GM21526 (cell line): ENCODE results near the gene DIAPH1.
A peak's percentile ranks its signal among the peaks of the same experiment; 100 is the strongest.

Experiments used
- ATAC-seq: cut with Tn5 transposase; IDR thresholded peaks from one replicate; pipeline ENCODE4 v1.9.1; 2021; ENCODE audit warnings: moderate library complexity; ENCODE audit not compliant: unreplicated experiment, low FRiP score

Gene DIAPH1

DNA sequence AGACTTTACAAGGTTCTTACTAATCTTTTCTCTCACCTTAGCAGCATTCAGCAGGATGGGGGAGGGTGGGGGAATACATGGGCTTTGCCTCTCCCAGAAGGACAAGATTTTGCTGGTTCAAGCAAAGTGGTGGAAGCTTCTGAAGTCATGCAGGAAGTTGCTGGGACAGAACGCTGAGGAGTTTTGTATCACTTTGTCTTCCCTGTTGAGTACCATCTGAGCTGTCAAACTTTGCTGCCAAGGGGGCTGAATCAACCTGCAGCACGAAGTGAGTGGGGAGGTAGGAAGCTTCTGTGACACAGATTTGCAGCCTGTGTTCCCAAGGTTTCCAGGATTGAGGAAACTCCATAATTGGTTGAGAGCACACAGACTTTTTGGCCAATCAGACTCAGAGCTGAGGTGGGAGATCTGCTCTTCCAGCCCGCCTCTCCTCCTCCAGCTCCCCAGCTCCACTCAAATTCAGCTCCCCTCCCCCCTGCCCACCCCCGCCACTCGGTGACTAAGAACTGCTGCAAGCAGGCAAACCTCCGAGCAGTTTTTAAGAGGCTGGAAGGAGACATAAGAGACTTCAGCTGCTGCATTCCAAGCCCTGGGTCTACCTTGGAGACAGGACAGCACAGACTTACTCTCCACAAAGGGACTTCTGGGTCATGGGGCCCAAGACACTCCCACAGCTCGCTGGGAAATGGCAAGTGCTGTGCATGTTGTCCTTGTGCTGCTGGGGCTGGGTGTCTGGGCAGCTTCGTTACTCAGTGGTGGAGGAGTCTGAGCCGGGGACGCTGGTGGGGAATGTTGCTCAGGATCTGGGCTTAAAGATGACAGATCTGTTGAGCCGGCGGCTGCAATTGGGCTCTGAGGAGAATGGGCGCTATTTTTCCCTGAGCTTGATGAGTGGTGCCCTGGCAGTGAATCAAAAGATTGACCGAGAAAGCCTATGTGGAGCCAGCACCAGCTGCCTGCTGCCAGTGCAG is 129.9 kb downstream of the DIAPH1 start, which contains the start of gene PCDHGC5:
Gene PCDHGC5, plus strand, starts transcription at position 491 of the 971 bp plus-strand sequence. Its CDS starts 160 bp downstream, at position 651.
- ATAC-seq, result no peak

DNA sequence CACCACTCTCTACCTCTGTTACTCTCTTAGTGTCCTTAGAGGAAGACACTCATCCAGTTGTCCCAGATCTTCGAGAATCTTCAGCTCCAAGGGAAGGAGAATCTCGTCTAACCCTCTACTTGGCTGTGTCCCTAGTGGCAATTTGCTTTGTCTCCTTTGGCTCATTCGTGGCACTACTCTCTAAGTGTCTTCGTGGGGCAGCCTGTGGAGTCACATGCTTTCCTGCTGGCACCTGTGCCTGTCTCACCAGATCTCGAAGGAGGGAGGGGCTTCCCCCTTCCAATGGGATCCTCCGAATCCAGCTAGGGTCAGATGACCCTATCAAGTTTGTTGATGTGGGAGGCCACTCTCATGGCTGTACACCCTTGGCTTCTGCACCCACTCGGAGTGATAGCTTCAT is 131.7 kb downstream of the DIAPH1 start:
- ATAC-seq, result no peak

DNA sequence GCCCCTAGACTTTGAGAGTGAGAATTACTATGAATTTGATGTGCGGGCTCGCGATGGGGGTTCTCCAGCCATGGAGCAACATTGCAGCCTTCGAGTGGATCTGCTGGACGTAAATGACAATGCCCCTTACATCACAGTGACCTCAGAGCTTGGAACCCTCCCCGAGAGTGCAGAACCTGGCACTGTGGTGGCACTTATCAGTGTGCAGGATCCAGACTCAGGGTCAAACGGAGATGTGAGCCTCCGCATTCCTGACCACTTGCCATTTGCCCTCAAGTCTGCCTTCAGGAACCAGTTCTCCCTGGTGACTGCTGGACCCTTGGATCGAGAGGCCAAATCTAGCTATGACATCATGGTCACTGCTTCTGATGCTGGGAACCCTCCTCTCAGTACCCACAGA is 132.7 kb downstream of the DIAPH1 start:
- ATAC-seq, result no peak

DNA sequence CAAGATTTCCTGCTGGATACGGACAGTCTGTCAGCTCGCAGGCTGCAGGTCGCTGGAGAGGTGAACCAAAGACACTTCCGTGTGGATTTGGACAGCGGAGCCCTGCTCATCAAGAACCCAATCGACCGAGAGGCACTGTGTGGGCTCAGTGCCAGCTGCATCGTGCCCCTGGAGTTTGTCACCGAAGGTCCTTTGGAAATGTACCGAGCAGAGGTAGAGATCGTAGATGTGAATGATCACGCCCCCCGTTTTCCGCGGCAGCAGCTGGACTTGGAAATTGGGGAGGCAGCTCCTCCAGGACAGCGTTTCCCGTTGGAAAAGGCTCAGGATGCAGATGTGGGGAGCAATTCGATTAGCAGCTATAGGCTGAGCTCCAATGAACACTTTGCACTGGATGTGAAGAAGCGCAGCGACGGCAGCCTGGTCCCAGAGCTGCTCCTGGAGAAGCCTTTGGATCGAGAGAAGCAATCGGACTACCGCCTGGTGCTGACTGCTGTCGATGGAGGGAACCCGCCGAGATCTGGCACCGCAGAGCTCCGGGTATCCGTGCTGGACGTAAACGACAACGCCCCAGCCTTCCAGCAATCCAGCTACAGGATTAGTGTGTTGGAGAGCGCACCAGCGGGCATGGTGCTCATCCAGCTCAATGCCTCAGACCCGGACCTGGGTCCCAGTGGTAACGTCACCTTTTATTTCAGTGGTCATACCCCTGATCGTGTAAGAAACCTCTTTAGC is 133.3 kb downstream of the DIAPH1 start:
- no peak for ATAC-seq

GRCh38 chr5:141484641-141485311 is 134.0 kb downstream of the DIAPH1 start, which contains the start of gene PCDHGC4:
TSS of gene PCDHGC4 (plus strand) at chr5:141485030. CDS start at chr5:141485174, 144 bp downstream.
- ATAC-seq, result no peak

DNA sequence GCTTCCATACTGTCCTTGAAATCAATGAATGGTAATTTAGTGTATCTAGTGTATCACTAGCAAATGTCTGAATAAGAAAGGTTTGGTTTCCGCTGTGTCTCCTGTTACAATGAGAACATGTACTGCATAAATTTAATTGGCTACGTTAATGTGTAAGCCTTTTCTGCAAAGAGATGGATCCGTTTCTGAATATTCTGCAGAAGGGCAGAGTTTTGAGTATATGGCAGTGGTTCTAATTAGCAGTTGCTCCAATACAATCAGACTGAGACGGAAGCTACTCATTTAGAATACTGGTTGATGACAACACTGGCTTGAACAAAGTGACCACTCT is 134.5 kb downstream of the DIAPH1 start:
- ATAC-seq, result no peak

DNA sequence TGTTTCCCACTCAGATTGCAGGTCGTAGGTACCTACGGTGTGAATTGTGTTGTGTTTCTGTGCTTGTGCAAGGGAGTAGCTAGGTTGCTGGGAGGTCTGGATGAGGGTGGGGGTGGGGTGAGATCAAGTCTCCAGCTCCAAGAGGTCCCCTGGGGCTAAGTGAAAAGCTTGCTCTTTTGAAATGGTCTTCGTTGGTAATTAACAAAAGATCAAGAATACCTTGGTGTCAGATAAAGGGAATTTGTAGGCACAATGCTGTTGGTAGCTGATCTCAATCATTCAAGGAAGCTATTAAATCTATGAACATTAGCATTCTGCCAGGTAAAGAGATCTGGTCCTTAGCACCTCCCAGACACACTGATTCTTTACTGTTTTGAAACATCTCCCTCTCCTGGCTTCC is 134.9 kb downstream of the DIAPH1 start:
- no peak for ATAC-seq

DNA sequence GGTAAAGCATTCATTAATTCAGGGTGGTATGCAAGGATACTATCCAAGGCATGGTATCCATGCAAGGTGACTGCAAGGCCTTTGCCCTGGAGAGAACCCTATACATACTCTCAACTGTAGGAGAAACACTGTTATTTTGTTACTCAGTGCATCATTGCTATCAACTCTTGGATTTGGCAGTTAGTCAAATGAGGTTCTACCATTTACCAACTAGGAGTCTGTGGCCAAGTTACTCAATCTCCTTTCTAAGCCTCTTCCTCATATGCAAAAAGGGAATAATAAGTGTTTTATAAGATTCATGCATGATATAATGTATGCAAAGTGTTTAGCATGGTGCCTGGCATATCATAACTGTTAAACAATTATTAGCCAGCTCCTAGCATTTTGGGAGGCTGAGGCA is 139.0 kb downstream of the DIAPH1 start:
- no peak for ATAC-seq

GRCh38 chr5:141478321-141478945 is 140.4 kb downstream of the DIAPH1 start:
- ATAC-seq, result no peak

DNA sequence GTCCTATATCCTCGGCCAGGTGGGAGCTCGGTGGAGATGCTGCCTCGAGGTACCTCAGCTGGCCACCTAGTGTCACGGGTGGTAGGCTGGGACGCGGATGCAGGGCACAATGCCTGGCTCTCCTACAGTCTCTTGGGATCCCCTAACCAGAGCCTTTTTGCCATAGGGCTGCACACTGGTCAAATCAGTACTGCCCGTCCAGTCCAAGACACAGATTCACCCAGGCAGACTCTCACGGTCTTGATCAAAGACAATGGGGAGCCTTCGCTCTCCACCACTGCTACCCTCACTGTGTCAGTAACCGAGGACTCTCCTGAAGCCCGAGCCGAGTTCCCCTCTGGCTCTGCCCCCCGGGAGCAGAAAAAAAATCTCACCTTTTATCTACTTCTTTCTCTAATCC is 141.0 kb downstream of the DIAPH1 start:
- ATAC-seq, result no peak

DNA sequence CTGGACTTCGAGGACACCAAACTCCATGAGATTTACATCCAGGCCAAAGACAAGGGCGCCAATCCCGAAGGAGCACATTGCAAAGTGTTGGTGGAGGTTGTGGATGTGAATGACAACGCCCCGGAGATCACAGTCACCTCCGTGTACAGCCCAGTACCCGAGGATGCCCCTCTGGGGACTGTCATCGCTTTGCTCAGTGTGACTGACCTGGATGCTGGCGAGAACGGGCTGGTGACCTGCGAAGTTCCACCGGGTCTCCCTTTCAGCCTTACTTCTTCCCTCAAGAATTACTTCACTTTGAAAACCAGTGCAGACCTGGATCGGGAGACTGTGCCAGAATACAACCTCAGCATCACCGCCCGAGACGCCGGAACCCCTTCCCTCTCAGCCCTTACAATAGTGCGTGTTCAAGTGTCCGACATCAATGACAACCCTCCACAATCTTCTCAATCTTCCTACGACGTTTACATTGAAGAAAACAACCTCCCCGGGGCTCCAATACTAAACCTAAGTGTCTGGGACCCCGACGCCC is 141.7 kb downstream of the DIAPH1 start:
- ATAC-seq, result no peak

DNA sequence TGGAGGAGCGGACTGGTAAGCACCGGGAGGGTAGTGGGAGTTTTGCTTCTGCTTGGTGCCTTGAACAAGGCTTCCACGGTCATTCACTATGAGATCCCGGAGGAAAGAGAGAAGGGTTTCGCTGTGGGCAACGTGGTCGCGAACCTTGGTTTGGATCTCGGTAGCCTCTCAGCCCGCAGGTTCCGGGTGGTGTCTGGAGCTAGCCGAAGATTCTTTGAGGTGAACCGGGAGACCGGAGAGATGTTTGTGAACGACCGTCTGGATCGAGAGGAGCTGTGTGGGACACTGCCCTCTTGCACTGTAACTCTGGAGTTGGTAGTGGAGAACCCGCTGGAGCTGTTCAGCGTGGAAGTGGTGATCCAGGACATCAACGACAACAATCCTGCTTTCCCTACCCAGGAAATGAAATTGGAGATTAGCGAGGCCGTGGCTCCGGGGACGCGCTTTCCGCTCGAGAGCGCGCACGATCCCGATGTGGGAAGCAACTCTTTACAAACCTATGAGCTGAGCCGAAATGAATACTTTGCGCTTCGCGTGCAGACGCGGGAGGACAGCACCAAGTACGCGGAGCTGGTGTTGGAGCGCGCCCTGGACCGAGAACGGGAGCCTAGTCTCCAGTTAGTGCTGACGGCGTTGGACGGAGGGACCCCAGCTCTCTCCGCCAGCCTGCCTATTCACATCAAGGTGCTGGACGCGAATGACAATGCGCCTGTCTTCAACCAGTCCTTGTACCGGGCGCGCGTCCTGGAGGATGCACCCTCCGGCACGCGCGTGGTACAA is 142.5 kb downstream of the DIAPH1 start:
- ATAC-seq, result no peak

- ATAC-seq, result peak; percentile 99
Measured at GRCh38 chr5:141475625-141476131, 143.1 kb downstream of the DIAPH1 start, which contains the start of gene PCDHGC3. TSS of gene PCDHGC3 (plus strand) at chr5:141475966. CDS start at chr5:141476117, 151 bp downstream.

DNA sequence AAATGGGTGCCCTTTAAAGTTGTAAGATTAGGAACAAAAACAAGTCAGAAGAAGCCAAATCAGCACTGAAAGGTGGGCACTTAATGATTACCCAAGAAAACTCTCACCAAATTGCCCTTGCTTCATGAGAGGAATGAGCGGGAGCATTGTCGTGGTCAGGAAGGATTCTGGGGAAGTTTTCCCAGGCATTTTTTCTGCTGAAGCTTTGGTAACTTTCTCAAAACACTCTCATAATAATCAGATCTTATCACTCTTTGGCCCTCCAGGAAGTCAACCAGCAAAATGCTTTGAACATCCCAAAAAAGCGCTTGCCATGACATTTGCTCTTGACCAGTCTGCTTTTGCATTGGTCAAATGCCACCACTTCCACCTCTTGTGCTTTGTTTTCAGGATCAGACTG is 153.4 kb downstream of the DIAPH1 start:
- ATAC-seq, result no peak
